Hepatocyte (in vitro differentiated cells): ENCODE data around the gene MPZL1.

ENCODE experiments used
- CTCF ChIP-seq: fragments of 200-600 bp; sonication (generic); IDR thresholded peaks from 2 replicates; pipeline ENCODE4 v1.5.1; 2016; ENCODE audit warnings: antibody characterized with exemption, mild to moderate bottlenecking; ENCODE audit not compliant: poor library complexity
- EZH2 ChIP-seq: fragments of 200-600 bp; sonication (generic); IDR thresholded peaks from 2 replicates; pipeline ENCODE4 v1.6.1; 2016; ENCODE audit warnings: antibody characterized with exemption, mild to moderate bottlenecking, borderline replicate concordance
- EZH2phosphoT487 ChIP-seq: fragments of 200-600 bp; sonication (generic); IDR thresholded peaks from one replicate; pipeline ENCODE4 v1.6.1; 2018; ENCODE audit warnings: antibody characterized with exemption, mild to moderate bottlenecking, low read depth, moderate library complexity; ENCODE audit not compliant: unreplicated experiment, severe bottlenecking

- TF ChIP-seq CTCF (no peak), EZH2phosphoT487 (no peak), EZH2 (no peak)
Measured at GRCh38 chr1:167695147-167695546, 26.6 kb upstream of the MPZL1 start.
